HG03378 (cell line): ENCODE data around the gene MCHR1.
"Not testable (repeated sequence)": the region's sequence is repeated elsewhere in the genome, so short reads cannot be mapped to it uniquely, and the experiment has no call there.

ENCODE experiments used
- ATAC-seq: cut with Tn5 transposase; IDR thresholded peaks from one replicate; pipeline ENCODE4 v1.9.1; 2021; ENCODE audit warnings: mild to moderate bottlenecking, moderate library complexity; ENCODE audit not compliant: unreplicated experiment

Gene MCHR1

DNA sequence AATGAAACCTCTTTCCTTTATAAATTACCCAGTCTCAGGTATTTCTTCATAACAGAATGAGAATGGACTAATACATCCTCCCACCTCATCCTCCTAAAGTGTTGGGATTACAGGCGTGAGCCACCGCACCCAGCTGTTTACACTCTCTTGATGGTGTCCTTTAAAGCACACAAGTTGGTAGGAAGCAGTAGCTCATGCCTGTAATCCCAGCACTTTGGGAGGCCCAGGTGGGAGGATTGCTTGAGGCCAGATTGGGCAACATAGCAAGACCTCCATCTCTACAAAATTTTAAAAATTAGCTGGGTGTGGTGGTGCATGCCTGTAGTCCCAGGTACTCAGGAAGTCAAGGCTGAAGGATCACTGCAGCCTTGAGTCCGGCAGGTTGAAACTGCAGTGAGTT is 23.3 kb upstream of the MCHR1 start:
- not testable (repeated sequence) for ATAC-seq

DNA sequence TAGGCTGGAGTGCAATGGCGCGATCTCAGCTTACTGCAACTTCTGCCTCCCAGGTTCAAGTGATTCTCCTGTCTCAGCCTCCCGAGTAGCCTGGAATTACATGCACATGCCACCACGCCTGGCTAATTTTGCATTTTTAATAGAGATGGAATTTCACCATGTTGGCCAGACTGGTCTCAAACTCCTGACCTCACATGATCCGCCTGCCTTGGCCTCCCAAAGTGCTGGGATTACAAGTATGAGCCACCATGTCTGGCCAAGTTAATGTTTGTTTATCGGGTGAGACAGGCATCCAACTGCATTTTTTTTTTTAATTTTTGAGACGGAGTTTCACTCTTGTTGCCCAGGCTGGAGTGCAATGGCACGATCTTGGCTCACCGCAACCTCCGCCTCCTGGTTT is 22.6 kb upstream of the MCHR1 start:
- not testable (repeated sequence) for ATAC-seq

DNA sequence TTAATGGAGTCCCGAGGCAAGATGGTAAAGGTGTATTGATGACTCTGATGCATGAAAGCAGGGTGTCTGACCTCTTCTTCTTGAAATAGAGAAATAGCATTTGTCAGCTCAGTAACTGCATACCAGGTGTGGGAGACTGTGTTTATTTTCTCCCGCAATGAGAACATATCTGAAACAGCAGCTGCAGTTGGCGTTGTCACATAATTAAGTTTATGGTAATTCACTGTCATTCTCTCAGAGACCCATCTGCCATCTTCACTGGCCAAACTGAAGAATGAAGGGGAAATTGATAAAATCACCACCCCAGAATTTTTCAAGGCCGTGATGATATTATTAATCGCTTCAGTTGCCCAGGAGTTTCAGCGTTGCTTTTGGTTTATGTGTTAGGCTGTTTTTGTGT is 20.1 kb upstream of the MCHR1 start:
- ATAC-seq = no peak

DNA sequence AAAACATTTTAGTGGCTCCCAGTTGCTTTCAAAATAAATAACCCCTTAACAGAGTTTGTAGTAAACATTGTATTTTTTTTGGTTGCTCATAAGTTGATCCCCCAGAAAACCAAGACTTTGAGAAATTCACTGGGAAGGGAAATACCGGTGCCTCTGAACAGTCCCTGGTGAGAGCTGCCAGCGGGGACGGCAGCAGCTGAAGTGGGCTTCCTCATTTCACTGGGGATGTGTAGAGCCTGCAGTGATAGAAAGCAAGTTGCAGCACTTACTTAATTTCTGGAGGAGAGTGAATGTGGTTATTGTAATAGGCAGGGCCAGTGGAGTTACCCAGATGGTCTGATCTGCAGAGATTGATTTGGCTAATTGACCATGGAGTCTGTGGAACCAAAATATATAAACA is 18.6 kb upstream of the MCHR1 start:
- ATAC-seq = no peak

DNA sequence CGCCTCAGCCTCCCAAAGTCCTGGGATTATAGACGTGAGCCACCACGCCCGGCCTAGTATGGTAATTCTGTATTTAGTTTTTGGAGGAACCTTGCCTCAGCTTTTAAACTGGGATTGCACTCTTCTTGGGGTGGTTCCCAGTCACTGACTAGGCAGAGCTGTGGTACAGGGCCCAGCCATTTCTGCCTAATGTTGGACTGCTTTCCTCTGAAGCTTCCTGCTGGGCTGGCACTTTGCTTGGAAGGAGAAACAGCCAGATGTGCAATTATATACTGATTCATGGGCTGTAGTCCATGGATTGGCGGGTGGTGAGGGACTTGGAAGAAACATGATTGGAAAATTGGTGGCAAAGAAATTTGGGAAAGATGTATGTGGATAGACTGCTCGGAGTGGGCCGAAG is 17.6 kb upstream of the MCHR1 start:
- no peak for ATAC-seq

DNA sequence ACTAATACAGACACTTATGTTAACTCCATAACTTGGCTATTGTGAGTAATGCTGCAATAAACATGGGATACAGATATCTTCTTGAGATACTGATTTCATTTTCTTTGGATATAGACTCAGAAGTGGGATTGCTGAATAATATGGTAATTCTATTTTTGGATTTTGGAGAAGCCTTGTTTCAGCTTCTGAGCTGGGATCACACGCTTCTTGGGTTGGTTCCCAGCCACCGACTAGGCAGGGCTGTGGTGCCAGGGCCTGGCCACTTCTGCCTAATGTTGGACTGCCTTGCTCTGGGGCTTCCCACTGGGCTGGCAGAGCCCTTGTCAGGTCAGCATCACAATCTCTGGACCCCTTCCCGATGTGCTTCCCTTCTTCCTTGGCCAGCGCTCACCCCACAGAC is 14.0 kb upstream of the MCHR1 start:
- ATAC-seq = no peak

DNA sequence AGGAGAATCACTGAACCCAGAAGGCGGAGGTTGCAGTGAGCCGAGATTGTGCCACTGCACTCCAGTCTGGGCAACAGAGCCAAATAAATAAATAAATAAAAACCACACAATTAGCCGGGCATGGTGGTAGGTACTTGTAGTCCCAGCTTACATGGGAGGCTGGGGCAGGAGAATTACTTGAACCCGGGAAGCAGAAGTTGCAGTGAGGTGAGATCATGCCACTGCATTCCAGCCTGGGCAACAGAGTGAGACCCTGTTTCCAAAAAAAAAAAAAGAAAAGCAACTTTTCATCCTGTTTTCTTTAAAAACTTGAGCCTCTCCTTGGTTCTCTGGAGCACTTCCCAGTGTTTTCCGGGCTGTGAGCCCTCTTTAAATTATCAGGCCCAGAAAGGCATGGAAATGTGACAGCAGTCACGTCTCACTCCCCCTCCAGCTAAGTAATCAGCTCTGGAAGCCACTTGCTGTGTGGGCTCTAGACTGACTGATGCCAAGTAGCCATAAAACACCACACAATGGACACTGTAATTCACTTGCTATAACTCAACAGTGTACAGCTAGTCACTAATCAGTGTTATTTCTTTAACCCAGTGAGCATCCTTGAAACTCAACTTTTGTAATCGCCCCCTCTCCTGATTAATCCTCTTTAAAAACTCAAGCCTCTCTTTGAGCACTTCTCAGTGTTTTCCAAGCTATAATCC is 13.0 kb upstream of the MCHR1 start:
- no peak for ATAC-seq

DNA sequence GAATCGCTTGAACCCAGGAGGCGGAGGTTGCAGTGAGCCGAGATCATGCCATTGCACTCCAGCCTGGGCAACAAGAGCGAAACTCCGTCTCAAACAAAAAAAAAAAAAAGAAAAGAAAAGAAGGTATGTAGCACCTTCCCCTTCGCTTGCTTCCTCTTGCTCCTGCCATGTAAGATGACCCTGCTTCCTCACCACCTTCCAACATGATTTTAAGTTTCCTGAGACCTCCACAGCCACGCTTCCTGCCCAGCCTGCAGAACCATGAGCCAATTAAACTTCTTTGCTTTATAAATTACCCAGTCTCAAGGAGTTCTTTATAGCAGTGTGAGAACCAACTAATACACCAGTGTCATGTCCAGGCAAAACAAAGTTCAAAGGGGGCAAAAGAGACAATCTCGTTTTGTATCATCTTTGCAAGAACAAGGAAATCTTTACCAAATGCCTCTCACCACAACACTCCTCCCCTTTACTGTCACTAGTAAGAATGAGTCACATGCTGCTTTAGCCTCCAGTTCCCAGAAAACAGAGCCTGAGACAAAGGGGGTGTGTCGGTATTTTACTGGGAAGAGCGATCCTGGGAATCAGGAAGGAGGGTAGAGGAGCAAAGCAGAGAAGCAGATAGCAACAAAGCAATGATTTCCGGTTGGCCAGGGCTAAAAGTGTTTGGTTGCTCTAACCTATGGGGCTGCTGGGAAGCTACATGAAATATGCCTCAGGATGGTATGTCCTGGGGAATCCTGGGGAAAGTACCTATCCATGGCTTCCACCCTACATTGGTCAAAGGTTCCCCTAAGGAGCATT is 10.5 kb upstream of the MCHR1 start:
- no peak for ATAC-seq

DNA sequence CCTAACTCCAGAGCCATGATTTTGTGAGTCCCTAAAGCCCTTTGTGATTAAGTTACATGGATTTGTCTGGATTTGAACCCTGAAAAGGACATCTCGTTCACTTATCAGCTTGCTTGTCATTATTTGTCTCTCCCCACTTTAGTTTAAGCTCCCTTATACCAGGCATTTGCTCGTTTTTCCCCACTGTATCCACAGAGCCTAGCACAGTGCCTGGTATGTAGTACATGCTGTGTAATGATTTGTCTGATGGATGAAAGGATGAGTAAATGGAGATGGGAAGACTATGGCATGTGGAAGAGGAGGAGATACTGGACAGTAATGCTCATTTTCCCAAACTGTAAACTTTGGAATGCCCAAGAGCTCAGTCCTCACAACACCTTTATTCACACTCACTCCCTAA is 9.2 kb upstream of the MCHR1 start:
- no peak for ATAC-seq

DNA sequence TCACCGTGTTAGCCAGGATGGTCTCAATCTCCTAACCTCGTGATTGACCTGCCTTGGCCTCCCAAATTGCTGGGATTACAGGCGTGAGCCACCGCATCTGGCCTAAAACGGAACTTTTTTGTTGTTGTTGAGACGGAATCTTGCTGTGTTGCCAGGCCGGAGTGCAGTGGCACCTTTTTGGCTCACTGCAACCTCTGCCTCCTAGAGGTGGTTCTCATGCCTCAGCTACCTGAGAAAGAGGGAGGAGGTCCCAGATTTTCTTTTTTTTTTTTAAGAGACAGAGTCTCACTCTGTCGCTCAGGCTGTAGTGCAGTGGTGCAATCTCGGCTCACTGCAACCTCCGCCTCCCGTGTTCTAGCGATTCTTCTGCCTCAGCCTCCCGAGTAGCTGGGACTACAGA is 7.9 kb upstream of the MCHR1 start:
- ATAC-seq = no peak

DNA sequence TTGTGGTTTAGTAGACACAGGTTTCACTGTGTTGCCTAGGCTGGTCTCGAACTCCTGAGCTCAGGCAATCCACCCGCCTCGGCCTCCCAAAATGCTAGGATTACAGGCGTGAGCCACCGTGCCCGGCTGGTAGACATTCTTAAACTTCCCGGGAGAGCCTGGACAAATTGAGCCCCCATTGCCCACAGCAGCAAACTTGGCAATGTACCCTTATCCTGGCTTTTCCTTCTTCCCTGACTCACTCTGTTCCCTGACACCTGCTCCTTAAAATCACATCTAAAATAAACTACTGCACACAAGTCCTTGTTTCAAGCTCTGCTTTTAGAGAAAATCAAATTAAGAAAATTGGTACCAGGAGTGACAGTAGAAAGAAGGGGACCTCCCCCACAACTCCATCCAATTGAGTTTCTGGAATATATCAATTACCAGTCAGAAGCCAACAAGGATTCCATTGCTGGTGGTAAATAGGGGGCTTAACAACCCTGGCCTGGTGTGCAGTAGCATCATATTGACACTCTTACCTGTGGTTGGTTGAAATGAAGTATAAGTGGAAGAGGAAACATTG is 7.4 kb upstream of the MCHR1 start:
- ATAC-seq = no peak

DNA sequence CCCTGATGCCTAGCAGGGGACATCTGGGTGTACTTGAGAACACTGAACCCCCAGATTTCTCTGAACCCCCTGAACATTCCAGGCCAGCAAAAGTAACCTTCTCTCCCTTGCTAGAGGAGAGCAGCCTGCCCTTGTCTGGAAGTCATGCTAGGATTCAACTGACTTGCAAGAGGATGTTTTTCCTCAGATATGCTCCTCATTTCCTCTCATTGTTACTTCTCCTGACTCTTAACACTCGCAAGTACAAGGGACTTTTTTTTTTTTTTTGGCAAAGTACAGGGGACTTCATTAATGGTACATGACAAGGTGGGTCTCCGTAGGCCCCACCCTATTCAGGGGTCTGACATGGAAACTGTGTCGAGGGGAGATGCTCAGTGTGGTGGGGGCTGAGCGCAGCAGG is 6.3 kb upstream of the MCHR1 start:
- no peak for ATAC-seq

DNA sequence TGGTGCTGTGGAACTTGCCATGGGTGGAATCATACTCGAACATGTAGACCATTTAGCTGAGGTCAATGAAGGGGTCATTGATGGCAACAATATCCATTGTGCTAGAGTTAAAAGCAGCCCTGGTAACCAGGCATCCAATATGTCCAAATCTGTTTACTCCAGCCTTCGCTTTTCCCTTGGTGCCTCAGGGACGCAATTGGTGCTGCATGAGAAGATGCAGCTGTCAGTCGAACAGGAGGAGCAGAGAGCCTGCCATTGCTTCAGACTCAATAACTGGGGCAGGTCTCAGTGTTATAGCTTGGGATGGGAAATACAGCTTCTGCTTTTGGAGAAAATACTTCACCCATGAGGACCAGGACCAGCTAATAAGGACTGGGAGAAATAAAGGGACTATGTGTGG is 5.0 kb upstream of the MCHR1 start:
- ATAC-seq = no peak

DNA sequence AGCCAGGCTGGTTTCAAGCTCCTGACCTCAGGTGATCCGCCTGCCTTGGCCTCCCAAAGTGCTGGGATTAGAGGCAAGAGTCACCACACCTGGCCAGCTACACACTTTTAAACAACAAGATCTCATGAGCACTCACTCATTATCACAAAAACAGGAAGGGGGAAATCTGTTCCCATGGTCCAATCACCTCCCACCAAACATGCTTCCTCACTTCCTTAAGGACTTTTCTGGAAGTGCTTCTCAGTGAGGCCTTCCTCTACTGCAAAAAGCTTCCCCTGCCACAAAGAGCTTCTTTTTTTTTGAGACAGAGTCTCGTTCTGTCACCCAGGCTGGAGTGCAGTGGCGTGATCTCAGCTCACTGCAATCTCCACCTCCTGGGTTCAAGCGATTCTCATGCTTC is 3.1 kb upstream of the MCHR1 start:
- not testable (repeated sequence) for ATAC-seq

DNA sequence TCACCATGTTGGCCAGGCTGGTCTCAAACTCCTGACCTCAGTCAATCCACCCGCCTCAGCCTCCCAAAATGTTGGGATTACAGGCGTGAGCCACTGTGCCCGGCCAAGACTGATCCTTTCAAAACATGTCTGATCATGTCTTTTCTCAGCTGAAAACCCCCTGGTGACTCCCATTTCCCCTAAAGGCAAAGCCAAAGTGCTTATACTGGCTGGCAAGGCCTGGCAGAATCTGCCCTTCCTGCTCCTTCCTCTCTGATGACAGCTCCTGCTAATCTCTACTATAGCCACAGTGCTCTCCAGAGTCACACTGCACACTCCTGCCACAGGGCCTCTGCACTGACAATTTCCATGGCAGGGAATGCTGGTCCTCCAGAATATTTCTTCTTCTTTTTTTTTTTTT is 2.6 kb upstream of the MCHR1 start:
- no peak for ATAC-seq

DNA sequence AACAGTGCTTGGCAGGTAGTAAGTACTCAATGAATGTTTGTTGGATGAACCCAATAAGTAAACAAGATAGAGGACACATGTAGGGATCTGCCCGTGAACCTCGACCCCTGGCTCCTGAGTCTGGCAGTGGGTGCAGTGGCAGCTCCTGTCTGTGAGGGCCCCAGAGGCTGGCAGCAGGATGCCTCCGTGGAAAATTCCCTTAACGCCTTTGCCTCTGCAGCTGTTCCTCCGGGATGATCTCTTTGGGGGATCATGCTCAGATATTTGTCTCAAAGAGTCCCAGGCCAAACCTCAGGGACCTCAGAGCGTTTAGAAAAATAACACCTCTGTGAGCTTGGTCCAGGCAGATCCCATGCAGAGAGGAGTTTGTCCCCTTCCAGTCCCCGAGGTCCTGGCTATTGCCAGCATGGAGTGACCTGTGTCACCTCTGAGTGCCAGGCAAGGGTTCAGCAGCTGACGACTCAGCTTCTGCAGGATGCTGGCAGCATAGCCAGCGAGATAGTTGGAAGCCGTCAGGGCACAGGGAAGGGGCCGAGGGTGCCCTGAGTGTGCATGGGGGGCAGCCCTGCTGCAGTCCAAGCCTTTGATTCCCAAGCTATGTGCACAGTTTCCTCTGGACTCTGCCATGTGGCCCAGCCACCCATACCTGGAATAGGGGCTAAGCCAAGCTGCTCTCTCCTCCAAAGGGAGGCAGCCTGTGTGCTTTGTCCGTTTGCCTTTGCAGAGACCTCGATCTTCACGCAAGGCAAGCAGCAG is 613 bp upstream of the MCHR1 start:
- ATAC-seq = no peak

DNA sequence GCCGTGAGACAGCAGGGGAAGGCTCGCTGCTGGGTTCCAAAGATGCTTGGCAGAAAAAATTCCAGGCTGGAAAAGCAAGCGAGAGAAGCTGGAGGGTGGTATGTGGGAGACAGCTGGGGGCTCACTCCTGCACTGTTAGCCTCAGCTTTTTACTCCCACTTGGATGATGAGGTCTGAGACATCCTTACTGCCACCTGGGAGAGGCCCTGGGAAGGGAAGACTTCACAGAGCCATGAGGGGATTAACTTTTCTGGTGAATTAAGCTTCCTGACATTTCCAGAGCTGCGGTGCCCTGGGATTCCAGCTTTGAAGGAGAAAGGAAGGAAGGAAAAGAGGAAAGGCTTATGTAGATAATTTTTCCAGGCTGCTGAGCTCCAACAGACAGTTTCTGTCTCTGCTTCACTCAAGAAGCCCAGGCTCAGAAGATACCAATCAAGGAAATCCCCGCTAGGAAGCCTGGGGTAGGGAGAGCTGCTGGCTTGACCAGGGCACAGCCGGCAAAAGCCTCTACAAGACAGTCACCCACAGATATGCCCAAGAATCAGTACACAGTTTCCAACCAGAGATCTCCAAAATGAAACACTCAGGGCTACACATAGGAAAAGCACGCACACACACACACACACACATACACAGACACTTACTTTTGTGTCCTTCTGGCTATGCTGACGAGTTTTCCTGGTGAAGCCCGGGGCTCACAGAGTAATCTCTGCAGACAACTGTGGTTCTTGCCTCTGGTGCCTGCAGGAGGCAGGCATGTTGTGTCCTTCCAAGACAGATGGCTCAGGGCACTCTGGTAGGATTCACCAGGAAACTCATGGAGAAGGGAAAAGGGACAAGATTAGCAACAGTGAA is 907 bp downstream of the MCHR1 start:
- no peak for ATAC-seq

DNA sequence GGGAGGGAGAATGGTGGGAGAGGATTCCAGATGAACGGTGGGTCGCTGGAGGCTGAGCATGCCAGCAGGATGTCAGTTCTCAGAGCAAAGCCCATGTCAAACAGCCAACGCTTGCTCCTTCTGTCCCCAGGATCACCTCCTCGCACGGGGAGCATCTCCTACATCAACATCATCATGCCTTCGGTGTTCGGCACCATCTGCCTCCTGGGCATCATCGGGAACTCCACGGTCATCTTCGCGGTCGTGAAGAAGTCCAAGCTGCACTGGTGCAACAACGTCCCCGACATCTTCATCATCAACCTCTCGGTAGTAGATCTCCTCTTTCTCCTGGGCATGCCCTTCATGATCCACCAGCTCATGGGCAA is 1.5 kb downstream of the MCHR1 start:
- no peak for ATAC-seq

DNA sequence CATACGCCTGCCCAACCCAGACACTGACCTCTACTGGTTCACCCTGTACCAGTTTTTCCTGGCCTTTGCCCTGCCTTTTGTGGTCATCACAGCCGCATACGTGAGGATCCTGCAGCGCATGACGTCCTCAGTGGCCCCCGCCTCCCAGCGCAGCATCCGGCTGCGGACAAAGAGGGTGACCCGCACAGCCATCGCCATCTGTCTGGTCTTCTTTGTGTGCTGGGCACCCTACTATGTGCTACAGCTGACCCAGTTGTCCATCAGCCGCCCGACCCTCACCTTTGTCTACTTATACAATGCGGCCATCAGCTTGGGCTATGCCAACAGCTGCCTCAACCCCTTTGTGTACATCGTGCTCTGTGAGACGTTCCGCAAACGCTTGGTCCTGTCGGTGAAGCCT is 2.2 kb downstream of the MCHR1 start:
- ATAC-seq = no peak

DNA sequence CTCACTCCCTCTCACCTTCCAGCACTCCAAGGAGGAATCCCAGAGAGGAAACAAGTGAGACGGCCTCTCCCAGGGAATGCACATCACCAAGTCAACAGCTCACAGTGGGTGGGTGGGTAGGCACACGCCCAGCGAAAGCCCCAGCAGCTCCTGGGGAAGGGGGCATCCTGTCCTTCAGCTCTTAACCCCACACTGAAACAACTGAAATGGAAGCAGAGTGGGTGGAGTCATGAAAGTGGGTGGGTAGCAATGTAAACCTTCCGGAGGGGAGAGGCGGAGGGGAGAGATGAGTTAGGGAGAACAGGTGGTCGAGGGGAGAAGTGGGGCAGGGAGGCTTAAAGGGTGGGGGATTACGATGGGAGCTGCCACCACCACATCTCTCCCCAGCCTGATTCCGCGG is 5.4 kb downstream of the MCHR1 start:
- no peak for ATAC-seq

DNA sequence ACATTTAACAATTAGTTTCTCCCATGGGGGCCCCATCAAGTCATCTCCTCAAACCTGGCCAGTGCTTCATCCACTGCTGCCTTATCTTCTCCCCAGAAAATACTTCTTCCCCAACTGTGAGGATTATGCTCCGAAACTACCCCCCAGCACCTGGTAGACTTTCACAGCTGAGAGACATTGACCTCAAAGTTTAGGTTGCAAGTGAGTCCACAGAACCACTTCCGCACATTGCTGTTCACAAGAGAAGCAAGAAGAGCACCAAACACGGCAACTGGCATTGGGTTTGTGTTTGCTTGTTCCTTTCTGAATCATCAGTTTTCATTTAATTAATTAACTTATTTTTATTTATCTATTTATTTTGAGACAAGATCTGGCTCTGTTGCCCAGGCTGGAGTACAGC is 6.1 kb downstream of the MCHR1 start:
- no peak for ATAC-seq
